Bronchial epithelial cell (primary cell): ENCODE results near the gene DSCAML1. TPM values are rescaled to one million over a fixed set of nuclear protein-coding genes. Genes with fewer than 3 reads are reported as not detected.

Source experiments
- DNase-seq: peaks from one replicate; pipeline ENCODE4 v3.0.0-alpha.2; 2010; ENCODE audit warnings: low read depth
- FAIRE-seq: peaks from 2 replicates; lab custom pipeline; 2011; peaks lifted over from hg19 to GRCh38; lab: Jason Lieb, UNC
- H3K27me3 ChIP-seq: 2 replicates; pipeline ENCODE4 v1.5.1; 2011; ENCODE audit warnings: low read length; ENCODE audit not compliant: control insufficient read depth, insufficient read depth
- H3K36me3 ChIP-seq: 2 replicates; pipeline ENCODE4 v1.5.1; 2011; ENCODE audit warnings: low read length; ENCODE audit not compliant: control insufficient read depth, insufficient read depth
- H3K4me3 ChIP-seq: 2 replicates; pipeline ENCODE4 v1.5.1; 2011; ENCODE audit warnings: mild to moderate bottlenecking, low read depth, low read length, control low read depth
- total RNA-seq: library from RNA; depleted of rRNA; stranded (reverse); fragments of >200 nt; gene quantifications from 2 replicates; pipeline ENCODE4 v1.2.1, GENCODE V29; 2014
- TF ChIP-seq, protein P1 (sequence below): IDR thresholded peaks from 2 replicates; pipeline ENCODE4 v1.5.1; 2011; ENCODE audit warnings: mild to moderate bottlenecking, moderate library complexity, low read length, control low read depth, inconsistent platforms; ENCODE audit not compliant: insufficient read depth, severe bottlenecking

DSCAML1 gene
- total RNA-seq, 1 donor from 2014 or later, result under 0.01 TPM

DNA sequence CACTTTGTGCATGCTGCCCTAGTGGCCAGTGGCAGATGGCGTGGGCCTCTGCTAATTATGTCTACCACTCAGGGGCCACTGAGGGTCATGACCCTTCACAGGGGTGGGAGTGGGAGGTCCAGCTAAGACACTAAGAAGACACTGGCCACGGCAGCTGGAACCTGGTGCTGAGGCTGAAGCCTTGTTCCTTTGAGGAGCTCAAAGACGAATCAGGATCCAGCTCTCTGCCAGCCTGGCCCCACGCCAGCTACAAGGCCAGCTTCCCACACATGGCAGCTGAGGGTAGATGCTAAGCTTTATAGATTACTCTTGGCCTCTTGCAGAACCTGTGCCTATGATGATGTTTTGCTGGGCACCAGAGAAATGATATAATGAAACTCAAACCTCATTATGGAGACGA lies 226.3 kb downstream of the DSCAML1 start:
- FAIRE-seq (no peak), DNase-seq (no peak)
- TF ChIP-seq, protein P1, sequence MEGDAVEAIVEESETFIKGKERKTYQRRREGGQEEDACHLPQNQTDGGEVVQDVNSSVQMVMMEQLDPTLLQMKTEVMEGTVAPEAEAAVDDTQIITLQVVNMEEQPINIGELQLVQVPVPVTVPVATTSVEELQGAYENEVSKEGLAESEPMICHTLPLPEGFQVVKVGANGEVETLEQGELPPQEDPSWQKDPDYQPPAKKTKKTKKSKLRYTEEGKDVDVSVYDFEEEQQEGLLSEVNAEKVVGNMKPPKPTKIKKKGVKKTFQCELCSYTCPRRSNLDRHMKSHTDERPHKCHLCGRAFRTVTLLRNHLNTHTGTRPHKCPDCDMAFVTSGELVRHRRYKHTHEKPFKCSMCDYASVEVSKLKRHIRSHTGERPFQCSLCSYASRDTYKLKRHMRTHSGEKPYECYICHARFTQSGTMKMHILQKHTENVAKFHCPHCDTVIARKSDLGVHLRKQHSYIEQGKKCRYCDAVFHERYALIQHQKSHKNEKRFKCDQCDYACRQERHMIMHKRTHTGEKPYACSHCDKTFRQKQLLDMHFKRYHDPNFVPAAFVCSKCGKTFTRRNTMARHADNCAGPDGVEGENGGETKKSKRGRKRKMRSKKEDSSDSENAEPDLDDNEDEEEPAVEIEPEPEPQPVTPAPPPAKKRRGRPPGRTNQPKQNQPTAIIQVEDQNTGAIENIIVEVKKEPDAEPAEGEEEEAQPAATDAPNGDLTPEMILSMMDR, result no peak
- H3K36me3 ChIP-seq, result no peaks in the 10 kb centered on the region
- no peaks in the 10 kb centered on the region for H3K27me3 ChIP-seq
- no peak overlapping the region for H3K4me3 ChIP-seq

DNA sequence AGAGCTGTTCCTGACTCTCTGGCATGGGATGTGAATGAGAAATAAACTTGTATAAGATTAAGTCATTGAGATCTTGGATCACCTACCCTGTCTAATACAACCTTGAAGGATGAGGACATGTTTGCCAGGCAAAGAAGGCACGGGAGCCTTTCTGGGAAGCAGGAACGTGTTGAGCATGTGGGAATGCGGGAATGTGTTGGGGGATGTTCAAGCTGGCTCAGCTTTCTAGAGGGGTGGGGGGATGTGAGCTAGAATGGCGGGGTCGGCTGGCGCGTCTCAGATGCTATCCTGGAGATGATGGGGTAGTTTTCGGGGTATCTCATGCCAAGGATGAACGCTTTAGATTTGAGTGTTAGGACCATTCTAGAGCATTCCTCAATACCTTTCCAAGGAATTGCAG lies 227.1 kb downstream of the DSCAML1 start:
- FAIRE-seq (no peak), DNase-seq (no peak)
- TF ChIP-seq, protein P1, result no peak
- Histone ChIP-seq H3K36me3 (no peaks in the 10 kb centered on the region), H3K4me3 (no peak overlapping the region), H3K27me3 (no peaks in the 10 kb centered on the region)

DNA sequence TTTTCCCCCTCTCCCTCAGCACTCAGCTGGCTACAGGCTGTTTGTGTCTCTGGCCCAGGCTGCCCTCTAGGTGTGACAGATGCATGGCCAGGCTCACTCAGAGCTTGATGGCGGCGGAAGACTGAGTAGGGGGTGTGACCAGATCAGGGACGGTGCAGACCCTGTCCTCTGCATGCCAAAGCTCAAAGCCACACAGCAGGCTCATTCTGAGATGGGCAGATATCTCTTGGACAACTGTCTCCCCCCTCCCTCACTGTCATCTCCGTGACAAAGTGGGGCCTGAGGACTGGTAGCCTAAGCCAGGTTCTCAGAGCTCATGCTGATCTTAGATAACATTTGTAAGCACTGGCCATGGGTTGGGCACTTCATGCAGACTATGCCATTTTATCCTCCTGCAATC lies 231.3 kb downstream of the DSCAML1 start:
- Histone ChIP-seq H3K36me3 (no peaks in the 10 kb centered on the region), H3K27me3 (no peaks in the 10 kb centered on the region), H3K4me3 (no peak overlapping the region)
- FAIRE-seq (no peak), DNase-seq (no peak)
- TF ChIP-seq, protein P1, result no peak

DNA sequence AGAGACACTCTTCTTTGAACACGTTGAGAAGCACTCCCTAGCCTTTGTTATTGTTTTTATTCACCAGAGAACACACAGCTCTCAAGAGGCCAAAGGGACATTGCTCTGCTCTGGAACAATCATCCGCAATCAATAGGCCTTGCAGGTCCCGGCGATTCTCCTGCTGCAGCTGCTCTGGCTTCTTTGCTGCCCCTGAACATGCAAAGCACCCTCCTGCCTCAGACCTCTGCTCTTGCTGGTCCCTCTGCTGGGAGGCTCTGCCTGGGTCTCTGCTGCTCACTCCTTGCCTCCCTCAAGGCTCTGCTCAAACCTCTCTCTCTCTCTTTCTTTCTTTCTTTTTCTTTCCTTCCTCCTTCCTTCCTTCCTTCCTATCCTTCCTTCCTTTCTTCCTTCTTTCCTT lies 232.7 kb downstream of the DSCAML1 start:
- DNase-seq, result no peak
- no peaks in the 10 kb centered on the region for H3K36me3 ChIP-seq
- FAIRE-seq, result no peak
- H3K4me3 ChIP-seq, result no peak overlapping the region
- TF ChIP-seq, protein P1, result no peak
- H3K27me3 ChIP-seq, result no peaks in the 10 kb centered on the region

DNA sequence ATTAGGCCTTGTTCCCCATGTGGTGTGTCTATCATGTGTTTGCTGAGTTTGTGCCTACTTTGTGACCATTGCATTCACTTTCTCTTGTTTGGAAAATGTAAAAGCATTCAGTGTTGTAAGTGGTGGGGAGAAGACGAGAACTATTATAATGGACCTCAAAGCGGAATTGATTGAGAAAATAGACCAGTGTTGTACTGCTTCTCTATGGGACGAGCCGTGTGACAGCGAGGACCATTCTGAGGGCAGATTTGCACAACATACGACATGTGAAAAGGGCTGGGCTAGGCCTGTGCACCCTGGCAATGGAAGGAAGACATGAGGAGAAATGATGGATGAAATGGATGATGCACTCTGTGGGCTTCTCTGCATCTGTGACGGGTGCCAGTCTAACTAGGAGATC lies 233.5 kb downstream of the DSCAML1 start:
- Histone ChIP-seq H3K4me3 (no peak overlapping the region), H3K27me3 (no peaks in the 10 kb centered on the region), H3K36me3 (no peaks in the 10 kb centered on the region)
- TF ChIP-seq, protein P1, result no peak
- DNase-seq, result no peak
- FAIRE-seq, result no peak

DNA sequence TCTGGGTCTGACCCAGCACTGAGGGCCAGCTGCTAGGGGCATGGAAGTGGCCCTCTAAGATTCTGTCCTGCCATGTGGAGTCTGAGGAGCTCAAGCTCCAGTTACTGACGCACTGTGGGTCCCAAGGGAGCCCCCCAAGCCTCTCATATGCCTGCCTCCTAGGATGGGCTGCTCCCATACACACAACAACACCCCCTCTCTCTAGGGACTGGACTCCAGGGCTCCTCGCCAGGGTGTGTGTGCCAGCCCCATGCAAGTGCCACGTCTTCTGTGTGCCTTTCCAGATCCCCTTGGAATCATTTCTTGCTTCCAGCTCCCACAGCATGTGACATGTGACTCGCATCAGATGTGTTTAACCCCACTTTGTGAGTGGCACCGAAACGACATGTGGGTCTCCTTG lies 234.9 kb downstream of the DSCAML1 start:
- no peak overlapping the region for H3K4me3 ChIP-seq
- TF ChIP-seq, protein P1, result no peak
- no peaks in the 10 kb centered on the region for H3K36me3 ChIP-seq
- FAIRE-seq (no peak), DNase-seq (no peak)
- H3K27me3 ChIP-seq, result no peaks in the 10 kb centered on the region
